OCI-LY7 (cell line): Measurements from ENCODE around the gene SRGAP3. TPM values are rescaled to one million over a fixed set of nuclear protein-coding genes. Genes with fewer than 3 reads are reported as not detected.

Experiments used
- BruUV-seq: library from RNA; stranded (reverse); fragments of 400-500 nt; replicated peaks from 2 replicates; lab custom pipeline; 2021; lab: Mats Ljungman, UMichigan
- CTCF ChIA-PET: fragments of 300-600 bp; sonication (Branson Sonifier 250); formaldehyde crosslinking; loops from one replicate; lab custom pipeline; 2022; ENCODE audit warnings: antibody characterized with exemption; ENCODE audit not compliant: unreplicated experiment; lab: Charles Lee
- POLR2A ChIA-PET: fragments of 300-600 bp; sonication (Branson Sonifier 250); formaldehyde crosslinking; loops from one replicate; lab custom pipeline; 2022; ENCODE audit warnings: antibody characterized with exemption; lab: Charles Lee
- DNase-seq: peaks from one replicate; pipeline ENCODE4 v3.0.0-alpha.2; 2015; ENCODE audit warnings: low spot score
- H2AFZ ChIP-seq: fragments of 200-600 bp; sonication (generic), shearing (Covaris generic); 2 replicates; pipeline ENCODE4 v1.6.1; 2014; ENCODE audit warnings: mild to moderate bottlenecking, antibody characterized with exemption, low read length, moderate library complexity
- H3K27ac ChIP-seq: fragments of 200-600 bp; sonication (generic); 2 replicates; pipeline ENCODE4 v1.5.1; 2014; ENCODE audit warnings: mixed run types, low read depth, mild to moderate bottlenecking, moderate library complexity, low read length, inconsistent platforms; ENCODE audit not compliant: poor library complexity, severe bottlenecking
- H3K36me3 ChIP-seq: fragments of 200-600 bp; sonication (generic); 2 replicates; pipeline ENCODE4 v1.6.1; 2014; ENCODE audit warnings: mild to moderate bottlenecking, antibody characterized with exemption, low read length, moderate library complexity, mixed read lengths; ENCODE audit not compliant: insufficient read depth
- H3K4me1 ChIP-seq: fragments of 200-600 bp; sonication (generic); 2 replicates; pipeline ENCODE4 v1.5.1; 2014; ENCODE audit warnings: mild to moderate bottlenecking, low read length; ENCODE audit not compliant: insufficient read depth, poor library complexity, severe bottlenecking
- H3K4me2 ChIP-seq: fragments of 200-600 bp; sonication (generic); 2 replicates; pipeline ENCODE4 v1.6.1; 2014; ENCODE audit warnings: mild to moderate bottlenecking, low read length
- H3K4me3 ChIP-seq: fragments of 200-600 bp; sonication (generic); 2 replicates; pipeline ENCODE4 v1.5.1; 2014; ENCODE audit warnings: mild to moderate bottlenecking, low read depth, low read length; ENCODE audit not compliant: poor library complexity, severe bottlenecking
- H3K79me2 ChIP-seq: fragments of 200-600 bp; sonication (generic); 2 replicates; pipeline ENCODE4 v1.6.1; 2016; ENCODE audit warnings: low read depth, mild to moderate bottlenecking, low read length, moderate library complexity, mixed read lengths; ENCODE audit not compliant: insufficient read depth
- H3K9me2 ChIP-seq: fragments of 200-600 bp; sonication (generic); 2 replicates; pipeline ENCODE4 v1.6.1; 2016; ENCODE audit warnings: mild to moderate bottlenecking, low read length, mixed read lengths; ENCODE audit not compliant: insufficient read depth
- H3K9me3 ChIP-seq: fragments of 200-600 bp; sonication (generic); 2 replicates; pipeline ENCODE4 v1.6.1; 2014; ENCODE audit warnings: mild to moderate bottlenecking, mixed run types, low read length, mixed read lengths
- H4K20me1 ChIP-seq: fragments of 200-600 bp; sonication (generic); 2 replicates; pipeline ENCODE4 v1.6.1; 2014; ENCODE audit warnings: mild to moderate bottlenecking, antibody characterized with exemption, low read length, moderate library complexity, mixed read lengths; ENCODE audit not compliant: insufficient read depth
- CTCF ChIP-seq: fragments of 200-600 bp; sonication (generic); conservative IDR thresholded peaks from 2 replicates; pipeline ENCODE4 v1.5.1; 2014; ENCODE audit warnings: mild to moderate bottlenecking, antibody characterized with exemption, low read length, moderate library complexity, mixed read lengths
- EZH2phosphoT487 ChIP-seq: fragments of 200-600 bp; sonication (generic); IDR thresholded peaks from 2 replicates; pipeline ENCODE4 v1.6.1; 2018; ENCODE audit warnings: low read depth, borderline replicate concordance, mild to moderate bottlenecking, mixed run types, antibody characterized with exemption, low read length, moderate library complexity, mixed read lengths
- intact Hi-C: fragments of 100-400 bp; cut with micrococcal nuclease; formaldehyde crosslinking; loops from one replicate; pipeline ENCODE4 v1.10.0; 2022; ENCODE audit not compliant: unreplicated experiment
- total RNA-seq, 2 experiments: library from RNA; depleted of rRNA in 1 of 2; stranded (reverse); fragments of >200 nt in 1 of 2; shearing (Covaris generic) in 1 of 2; gene quantifications; 2 replicates each; pipeline ENCODE4 v1.2.3, GENCODE V29; 2014 to 2022

Gene SRGAP3
- total RNA-seq, 2 experiments from 2014 or later, result 1.5 to 1.7 TPM

DNA sequence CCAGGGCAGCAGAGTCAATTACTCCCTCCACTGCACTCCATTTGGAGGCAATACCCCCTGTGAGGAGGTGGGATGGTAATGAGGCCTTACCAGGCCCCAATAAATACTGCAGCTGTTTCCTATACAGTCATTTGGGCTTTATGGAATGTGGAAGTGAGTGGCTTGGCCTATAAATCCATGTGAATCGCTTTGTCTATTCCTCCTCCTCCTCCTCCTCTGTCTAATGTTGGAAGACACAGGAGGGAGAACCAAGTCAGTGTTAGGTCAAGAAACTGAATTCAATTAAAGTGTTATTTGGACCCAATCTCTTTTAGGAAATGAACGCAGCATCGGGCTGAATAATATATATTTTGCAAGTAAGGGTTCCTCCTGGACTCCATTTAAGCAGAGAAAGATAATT, 17.3 kb upstream of the SRGAP3 start:
- DNase-seq, result no peak
- Histone ChIP-seq H3K36me3 (no peaks in the 10 kb centered on the region), H4K20me1 (no peaks in the 10 kb centered on the region), H3K79me2 (no peaks in the 10 kb centered on the region), H3K4me2 (no peak overlapping the region), H3K4me1 (no peaks in the 10 kb centered on the region), H3K9me2 (no peaks in the 10 kb centered on the region), H2AFZ (no peak overlapping the region), H3K27ac (no peak overlapping the region), H3K9me3 (no peaks in the 10 kb centered on the region), H3K4me3 (no peak overlapping the region)
- POLR2A ChIA-PET, result no interaction called here
- CTCF ChIA-PET, result no interaction called here
- TF ChIP-seq CTCF, result no peak
- TF ChIP-seq EZH2phosphoT487, result no peak
- intact Hi-C loops, result no loop called here
- no TSS peak for BruUV-seq

- no peak overlapping the region for H2AFZ ChIP-seq
- POLR2A ChIA-PET, result interaction anchor here (0.6 kb wide), 1 partner anchor 79 kb away, joined by 3 read pairs; no protein-coding TSS in a partner anchor
- CTCF ChIA-PET, result no interaction called here
- H3K4me1 ChIP-seq, result no peaks in the 10 kb centered on the region
- H3K27ac ChIP-seq, result no peak overlapping the region
- TF ChIP-seq CTCF (no peak), EZH2phosphoT487 (no peak)
- no TSS peak for BruUV-seq
- no peaks in the 10 kb centered on the region for H3K9me3 ChIP-seq
- H3K9me2 ChIP-seq, result no peaks in the 10 kb centered on the region
- no peak for DNase-seq
- no peaks in the 10 kb centered on the region for H3K36me3 ChIP-seq
- H4K20me1 ChIP-seq, result no peaks in the 10 kb centered on the region
- no peaks in the 10 kb centered on the region for H3K79me2 ChIP-seq
- H3K4me3 ChIP-seq, result no peak overlapping the region
- no peak overlapping the region for H3K4me2 ChIP-seq
- intact Hi-C loops, result no loop called here
These were observed 10.9 kb upstream of the SRGAP3 start for GRCh38 chr3:9260305-9260704.

DNA sequence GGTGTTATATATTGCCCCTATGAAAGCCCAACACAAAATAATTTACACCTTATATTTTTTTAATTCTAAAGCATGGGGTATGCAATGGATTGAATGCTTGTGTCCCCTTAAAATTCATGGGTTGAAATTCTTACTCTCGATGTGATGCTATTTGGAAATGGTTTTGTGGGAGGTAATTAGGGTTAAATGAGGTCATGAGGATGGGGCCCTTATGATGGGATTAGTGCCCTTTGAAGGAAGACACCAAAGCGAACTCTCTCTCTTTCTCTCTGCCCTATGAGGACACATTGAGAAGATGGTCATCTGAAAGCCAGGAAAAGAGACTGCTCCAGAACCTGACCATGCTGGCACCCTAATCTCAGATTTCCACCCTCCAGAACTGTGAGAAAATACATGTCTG, 7.6 kb upstream of the SRGAP3 start:
- POLR2A ChIA-PET, result interaction anchor here (0.7 to 1.1 kb wide), 5 partner anchors 18 to 1736 kb away, joined by 3 to 4 read pairs (median 3); no protein-coding TSS in a partner anchor
- no TSS peak for BruUV-seq

More for the DNA sequence above, 7.6 kb upstream of the SRGAP3 start:
- no peak overlapping the region for H3K4me2 ChIP-seq
- H3K9me2 ChIP-seq, result no peaks in the 10 kb centered on the region
- no peaks in the 10 kb centered on the region for H3K79me2 ChIP-seq
- H3K36me3 ChIP-seq, result no peaks in the 10 kb centered on the region
- no peak for DNase-seq
- no peak overlapping the region for H3K4me3 ChIP-seq
- no peak overlapping the region for H3K27ac ChIP-seq
- no peak for TF ChIP-seq CTCF
- no peak for TF ChIP-seq EZH2phosphoT487
- H4K20me1 ChIP-seq, result no peaks in the 10 kb centered on the region
- no peak overlapping the region for H2AFZ ChIP-seq
- no peaks in the 10 kb centered on the region for H3K4me1 ChIP-seq
- CTCF ChIA-PET, result interaction anchor here (0.6 kb wide), 1 partner anchor 160 kb away, joined by 3 read pairs; no protein-coding TSS in a partner anchor
- intact Hi-C loops, result no loop called here
- H3K9me3 ChIP-seq, result no peaks in the 10 kb centered on the region
